ENCODE results near the gene KRT85. TPM values are rescaled to one million over a fixed set of nuclear protein-coding genes. Genes with fewer than 3 reads are reported as not detected.
A peak's percentile ranks its signal among the peaks of the same experiment; 100 is the strongest.

Gene KRT85
- total RNA-seq, 5 donors from 2014 or later (not counting 1 experiment from before 2014, with no cell fraction given): not detected

DNA sequence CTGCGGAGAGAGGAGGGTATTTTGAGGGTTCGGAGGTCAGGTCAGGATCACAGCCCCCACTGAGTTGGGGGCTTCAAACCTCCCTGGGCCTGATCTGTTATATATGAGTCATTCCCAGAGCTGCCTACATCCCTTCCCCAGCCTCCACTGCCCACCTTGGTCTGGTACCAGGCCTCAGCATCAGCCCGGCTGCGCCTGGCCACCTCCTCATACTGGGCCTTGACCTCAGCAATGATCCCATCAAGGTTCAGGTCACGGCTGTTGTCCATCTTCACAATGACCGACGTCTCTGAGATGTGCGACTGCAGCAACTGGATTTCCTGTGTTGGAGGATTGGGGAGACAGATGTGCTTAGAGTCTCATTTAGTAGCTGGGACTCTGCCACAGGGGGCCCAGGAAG, 13.9 kb upstream of the KRT85 start:
- POLR2A ChIA-PET: no interaction called here
- Histone ChIP-seq H3K36me3 (ENCODE audit: control insufficient read depth in 2 of 2, extremely low read depth in 1 of 2, insufficient read depth in 1 of 2, low read length in 1 of 2) (no peaks in the 10 kb centered on the region), H3K9me3 (no peaks in the 10 kb centered on the region), H3K4me3 (ENCODE audit: control insufficient read depth in 1 of 2, extremely low read depth in 1 of 2, low read length in 1 of 2) (no peak overlapping the region), H3K4me1 (ENCODE audit: control insufficient read depth in 1 of 2, extremely low read depth in 1 of 2, insufficient read depth in 2 of 2, low read length in 2 of 2) (peaks cover 4 to 14% of the 10 kb centered on the region in 2 experiments), H3K27me3 (replicated peaks in 1 of 2; ENCODE audit: control insufficient read depth in 2 of 2, extremely low read depth in 1 of 2, insufficient read depth in 2 of 2, low read length in 1 of 2) (peaks cover 0 to 22% of the 10 kb centered on the region in 2 experiments), H3K27ac (ENCODE audit: low read length) (no peak overlapping the region)
- ATAC-seq (replicated peaks in 1 of 4) (no peak), DNase-seq (no peak)
- CTCF ChIA-PET: no interaction called here
- Mint-ChIP-seq H3K27me3 (peaks cover 11 to 15% of the 10 kb centered on the region in 2 donors), H3K36me3 (no peaks in the 10 kb centered on the region), H3K27ac (no peak overlapping the region), H3K4me3 (no peak overlapping the region), H3K4me1 (peaks cover 9 to 14% (median 10%) of the 10 kb centered on the region in 3 donors), H3K9me3 (no peaks in the 10 kb centered on the region)
- WGBS (ENCODE audit: insufficient coverage): 100% methylated on average over 5 of the region's 8 CpGs

- H3K36me3 Mint-ChIP-seq: no peaks in the 10 kb centered on the region
- H3K27ac Mint-ChIP-seq: no peak overlapping the region
- 79% methylated on average over 14 of the region's 15 CpGs for WGBS (ENCODE audit: insufficient coverage)
- peaks cover 11 to 21% of the 10 kb centered on the region in 2 donors for H3K27me3 Mint-ChIP-seq
- peaks cover 4 to 14% of the 10 kb centered on the region in 2 experiments for H3K4me1 ChIP-seq (ENCODE audit: control insufficient read depth in 1 of 2, extremely low read depth in 1 of 2, insufficient read depth in 2 of 2, low read length in 2 of 2)
- peaks cover 9 to 14% (median 10%) of the 10 kb centered on the region in 3 donors for H3K4me1 Mint-ChIP-seq
- H3K4me3 Mint-ChIP-seq: no peak overlapping the region
- H3K27me3 ChIP-seq (replicated peaks in 1 of 2; ENCODE audit: control insufficient read depth in 2 of 2, extremely low read depth in 1 of 2, insufficient read depth in 2 of 2, low read length in 1 of 2): peaks cover 0 to 22% of the 10 kb centered on the region in 2 experiments
- no peak overlapping the region for H3K27ac ChIP-seq (ENCODE audit: low read length)
- no peaks in the 10 kb centered on the region for H3K9me3 Mint-ChIP-seq
- H3K9me3 ChIP-seq: no peaks in the 10 kb centered on the region
- H3K4me3 ChIP-seq (ENCODE audit: control insufficient read depth in 1 of 2, extremely low read depth in 1 of 2, low read length in 1 of 2): no peak overlapping the region
- CTCF ChIA-PET: no interaction called here
- DNase-seq (no peak), ATAC-seq (replicated peaks in 1 of 4) (no peak)
- no peaks in the 10 kb centered on the region for H3K36me3 ChIP-seq (ENCODE audit: control insufficient read depth in 2 of 2, extremely low read depth in 1 of 2, insufficient read depth in 1 of 2, low read length in 1 of 2)
- POLR2A ChIA-PET: no interaction called here
Measured at GRCh38 chr12:52380271-52380694, 13.0 kb upstream of the KRT85 start.

DNA sequence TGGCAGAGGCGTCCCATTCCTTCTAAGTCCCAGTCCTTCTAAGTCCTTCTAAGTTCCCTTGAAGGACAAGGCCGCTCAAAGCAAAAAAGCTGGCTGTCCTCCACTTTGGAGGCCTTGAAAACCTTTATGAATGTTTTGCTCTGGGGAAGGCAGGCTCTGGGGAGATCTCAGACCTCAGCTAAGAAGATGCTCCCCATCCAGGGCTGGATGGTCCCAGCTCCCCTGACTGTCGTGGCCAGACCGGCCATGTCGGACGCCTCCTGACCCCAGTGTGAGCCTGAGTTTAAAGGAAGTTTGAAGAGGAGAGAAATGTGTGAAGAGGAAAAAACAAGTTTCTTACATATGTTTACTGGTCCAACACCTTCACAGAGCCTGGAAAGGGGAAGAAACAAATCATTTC, 12.3 kb upstream of the KRT85 start:
- Mint-ChIP-seq H3K9me3 (peaks cover 0 to under 1% (median 0%) of the 10 kb centered on the region in 3 donors), H3K4me3 (no peak overlapping the region), H3K27me3 (peaks cover 11 to 21% of the 10 kb centered on the region in 2 donors), H3K27ac (no peak overlapping the region), H3K4me1 (peaks cover 9 to 14% (median 10%) of the 10 kb centered on the region in 3 donors), H3K36me3 (no peaks in the 10 kb centered on the region)
- ChIA-PET CTCF (no interaction called here), POLR2A (interaction anchor here in 1 of 2 donors (0.5 kb wide), 1 partner anchor 556 kb away, joined by 3 read pairs; no protein-coding TSS in a partner anchor)
- Histone ChIP-seq H3K27me3 (replicated peaks in 1 of 2; ENCODE audit: control insufficient read depth in 2 of 2, extremely low read depth in 1 of 2, insufficient read depth in 2 of 2, low read length in 1 of 2) (peaks cover 0 to 22% of the 10 kb centered on the region in 2 experiments), H3K4me3 (ENCODE audit: control insufficient read depth in 1 of 2, extremely low read depth in 1 of 2, low read length in 1 of 2) (no peak overlapping the region), H3K9me3 (no peaks in the 10 kb centered on the region), H3K27ac (ENCODE audit: low read length) (no peak overlapping the region), H3K4me1 (ENCODE audit: control insufficient read depth in 1 of 2, extremely low read depth in 1 of 2, insufficient read depth in 2 of 2, low read length in 2 of 2) (peaks cover 4 to 14% of the 10 kb centered on the region in 2 experiments), H3K36me3 (ENCODE audit: control insufficient read depth in 2 of 2, extremely low read depth in 1 of 2, insufficient read depth in 1 of 2, low read length in 1 of 2) (no peaks in the 10 kb centered on the region)
- ATAC-seq (replicated peaks in 1 of 4): no peak
- DNase-seq: no peak
- WGBS (ENCODE audit: insufficient coverage): 80% methylated on average over 1 of the region's 6 CpGs

DNA sequence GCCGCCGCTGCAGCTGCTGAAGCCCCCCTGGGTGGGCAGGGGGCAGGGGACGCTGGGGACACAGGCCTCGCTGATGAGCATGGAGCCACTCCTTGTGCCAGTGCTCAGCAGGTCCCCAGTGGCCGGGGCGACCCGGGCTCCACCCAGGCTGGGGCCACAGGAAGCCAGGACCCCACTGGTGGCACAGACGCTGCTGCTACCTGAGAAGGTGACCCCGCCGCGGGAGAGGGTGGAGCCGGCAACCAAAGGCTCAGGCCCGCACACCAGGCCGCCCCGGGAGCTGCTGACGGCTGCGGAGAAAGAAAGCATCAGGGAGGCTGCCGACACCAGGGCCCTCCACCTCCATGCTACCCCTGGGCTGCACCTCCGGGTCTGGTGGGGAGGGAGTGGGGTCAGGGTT, 10.8 kb upstream of the KRT85 start:
- H3K4me3 Mint-ChIP-seq: no peak overlapping the region
- ATAC-seq (replicated peaks in 1 of 4): no peak
- peaks cover 11 to 21% of the 10 kb centered on the region in 2 donors for H3K27me3 Mint-ChIP-seq
- peaks cover 6 to 8% (median 7%) of the 10 kb centered on the region in 3 donors for H3K4me1 Mint-ChIP-seq
- peaks cover 0 to 11% (median 7%) of the 10 kb centered on the region in 3 donors for H3K9me3 Mint-ChIP-seq
- no peaks in the 10 kb centered on the region for H3K36me3 ChIP-seq (ENCODE audit: control insufficient read depth in 2 of 2, extremely low read depth in 1 of 2, insufficient read depth in 1 of 2, low read length in 1 of 2)
- DNase-seq: no peak
- H3K4me1 ChIP-seq (ENCODE audit: control insufficient read depth in 1 of 2, extremely low read depth in 1 of 2, insufficient read depth in 2 of 2, low read length in 2 of 2): peaks cover 4 to 9% of the 10 kb centered on the region in 2 experiments
- ChIA-PET CTCF (interaction anchor here in 1 of 2 donors (0.8 kb wide), 1 partner anchor 493 kb away, joined by 3 read pairs; no protein-coding TSS in a partner anchor), POLR2A (no interaction called here)
- H3K4me3 ChIP-seq (ENCODE audit: control insufficient read depth in 1 of 2, extremely low read depth in 1 of 2, low read length in 1 of 2): no peak overlapping the region
- no peak overlapping the region for H3K27ac Mint-ChIP-seq
- no peak overlapping the region for H3K27ac ChIP-seq (ENCODE audit: low read length)
- WGBS (ENCODE audit: insufficient coverage): 74% methylated on average over 10 of the region's 19 CpGs
- no peaks in the 10 kb centered on the region for H3K36me3 Mint-ChIP-seq
- peaks cover 0 to 22% of the 10 kb centered on the region in 2 experiments for H3K27me3 ChIP-seq (replicated peaks in 1 of 2; ENCODE audit: control insufficient read depth in 2 of 2, extremely low read depth in 1 of 2, insufficient read depth in 2 of 2, low read length in 1 of 2)
- no peaks in the 10 kb centered on the region for H3K9me3 ChIP-seq

GRCh38 chr12:52377266-52377665, 10.0 kb upstream of the KRT85 start:
- no peak overlapping the region for H3K4me3 Mint-ChIP-seq
- Histone ChIP-seq H3K27ac (ENCODE audit: low read length) (no peak overlapping the region), H3K9me3 (no peaks in the 10 kb centered on the region), H3K4me3 (ENCODE audit: control insufficient read depth in 1 of 2, extremely low read depth in 1 of 2, low read length in 1 of 2) (no peak overlapping the region), H3K36me3 (ENCODE audit: control insufficient read depth in 2 of 2, extremely low read depth in 1 of 2, insufficient read depth in 1 of 2, low read length in 1 of 2) (no peaks in the 10 kb centered on the region), H3K27me3 (replicated peaks in 1 of 2; ENCODE audit: control insufficient read depth in 2 of 2, extremely low read depth in 1 of 2, insufficient read depth in 2 of 2, low read length in 1 of 2) (peaks cover 0 to 22% of the 10 kb centered on the region in 2 experiments), H3K4me1 (ENCODE audit: control insufficient read depth in 1 of 2, extremely low read depth in 1 of 2, insufficient read depth in 2 of 2, low read length in 2 of 2) (peaks cover 0 to 2% of the 10 kb centered on the region in 2 experiments)
- POLR2A ChIA-PET: no interaction called here
- no peaks in the 10 kb centered on the region for H3K36me3 Mint-ChIP-seq
- no peak overlapping the region for H3K27ac Mint-ChIP-seq
- DNase-seq: no peak
- CTCF ChIA-PET: no interaction called here
- peaks cover 0 to 11% (median 7%) of the 10 kb centered on the region in 3 donors for H3K9me3 Mint-ChIP-seq
- no peak for ATAC-seq (replicated peaks in 1 of 4)
- peaks cover 0 to under 1% (median 0%) of the 10 kb centered on the region in 3 donors for H3K4me1 Mint-ChIP-seq
- H3K27me3 Mint-ChIP-seq: peaks cover 12 to 21% of the 10 kb centered on the region in 2 donors
- WGBS (ENCODE audit: insufficient coverage): 90% methylated on average over 2 of the region's 8 CpGs

DNA sequence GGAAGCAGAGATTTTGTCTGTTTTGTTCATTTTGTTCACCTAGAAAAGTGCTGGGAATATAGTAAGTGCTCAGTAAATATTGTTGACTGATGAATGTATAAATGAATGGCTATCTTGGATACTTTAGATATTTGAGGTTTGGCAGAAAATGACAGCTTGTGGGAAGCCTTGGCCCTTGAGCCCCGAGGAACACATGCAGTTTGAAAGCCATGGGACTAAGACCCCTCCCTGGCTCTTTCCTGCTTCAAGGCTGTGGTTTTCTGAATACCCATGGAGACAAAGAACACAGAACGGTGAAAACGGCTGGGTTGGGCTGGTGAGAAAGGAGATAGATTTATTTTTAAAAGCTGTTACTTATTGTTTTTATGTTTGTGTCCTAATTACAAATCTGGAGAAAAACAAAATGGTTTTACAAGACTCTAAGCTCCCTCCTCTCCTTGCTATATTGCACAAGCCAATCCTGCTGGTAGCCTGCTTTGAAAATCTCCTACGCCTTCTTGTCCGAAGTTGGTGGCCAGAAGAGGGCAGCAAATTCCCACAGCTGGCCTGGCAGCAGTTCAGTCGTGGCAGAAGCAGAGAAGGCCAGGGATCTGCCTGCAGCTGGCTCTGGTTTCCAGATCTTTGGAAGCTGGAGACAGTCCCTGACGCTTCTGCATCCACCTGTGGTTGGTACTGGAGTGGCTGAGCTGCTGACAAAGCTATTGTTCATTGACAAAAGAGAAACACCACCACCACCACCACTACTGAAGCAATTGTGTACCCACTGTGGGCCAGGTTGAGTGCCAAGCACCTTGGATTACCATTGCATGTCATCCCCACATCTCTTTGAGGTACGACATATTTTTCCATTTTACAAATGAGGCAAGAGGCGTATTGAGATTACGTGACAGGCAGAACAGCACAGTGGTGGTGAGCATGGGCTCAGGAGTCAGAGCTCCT, 5.2 kb upstream of the KRT85 start:
- Mint-ChIP-seq H3K36me3 (no peaks in the 10 kb centered on the region), H3K27ac (no peak overlapping the region), H3K27me3 (peaks cover 28 to 29% of the 10 kb centered on the region in 2 donors), H3K4me1 (no peaks in the 10 kb centered on the region), H3K4me3 (no peak overlapping the region), H3K9me3 (peaks cover 0 to 11% (median 7%) of the 10 kb centered on the region in 3 donors)
- peak in 3 of 4 experiments; percentile 32 to 52 (median 36) for ATAC-seq (replicated peaks in 1 of 4)
- H3K4me1 ChIP-seq (ENCODE audit: control insufficient read depth in 1 of 2, extremely low read depth in 1 of 2, insufficient read depth in 2 of 2, low read length in 2 of 2): no peaks in the 10 kb centered on the region
- H3K36me3 ChIP-seq (ENCODE audit: control insufficient read depth in 2 of 2, extremely low read depth in 1 of 2, insufficient read depth in 1 of 2, low read length in 1 of 2): no peaks in the 10 kb centered on the region
- peak in 30 of 35 experiments; percentile 17 to 72 (median 40) for DNase-seq
- no peaks in the 10 kb centered on the region for H3K9me3 ChIP-seq
- no peak overlapping the region for H3K27ac ChIP-seq (ENCODE audit: low read length)
- H3K4me3 ChIP-seq (ENCODE audit: control insufficient read depth in 1 of 2, extremely low read depth in 1 of 2, low read length in 1 of 2): no peak overlapping the region
- CTCF ChIA-PET: interaction anchor here (0.5 to 2.6 kb wide), 7 partner anchors 10 to 513 kb away, joined by 3 to 12 read pairs (median 3); no protein-coding TSS in a partner anchor
- POLR2A ChIA-PET: interaction anchor here in 1 of 2 donors (0.5 to 0.6 kb wide), 2 partner anchors 18 to 100 kb away, joined by 3 to 4 read pairs; no protein-coding TSS in a partner anchor
- WGBS (ENCODE audit: insufficient coverage): 24% methylated on average over 5 of the region's 10 CpGs
- H3K27me3 ChIP-seq (replicated peaks in 1 of 2; ENCODE audit: control insufficient read depth in 2 of 2, extremely low read depth in 1 of 2, insufficient read depth in 2 of 2, low read length in 1 of 2): peaks cover 0 to 40% of the 10 kb centered on the region in 2 experiments
